ENCODE results near the gene COL4A3.

Gene COL4A3

GRCh38 chr2:227339098-227339599 lies 174.7 kb downstream of the COL4A3 start:
- DNase-seq, result no peak

- DNase-seq, result peak in 5 of 56 donors; percentile 9 to 22 (median 14)
These were observed 175.7 kb downstream of the COL4A3 start for GRCh38 chr2:227340106-227340505.

GRCh38 chr2:227341553-227341952 lies 177.1 kb downstream of the COL4A3 start:
- no peak for DNase-seq

DNA sequence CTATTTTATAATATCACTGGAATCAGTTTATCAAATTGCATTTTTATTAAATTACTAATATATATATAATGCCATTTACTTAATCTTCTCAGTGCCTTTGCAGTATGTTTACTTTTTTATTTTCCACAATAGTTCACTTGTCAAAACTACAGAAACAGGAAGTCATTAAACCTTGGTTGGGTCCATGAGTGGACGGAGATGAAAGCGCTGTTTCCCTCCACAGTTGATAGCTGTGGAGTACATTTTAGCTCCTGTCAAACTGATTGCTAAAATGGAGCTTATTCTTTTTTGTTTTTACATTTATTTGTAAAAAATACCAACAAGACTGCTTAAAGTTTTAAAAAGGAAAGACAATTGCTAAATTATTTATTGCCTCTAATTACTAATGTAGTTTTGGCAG lies 179.8 kb downstream of the COL4A3 start:
- DNase-seq, result no peak

GRCh38 chr2:227347117-227347516 lies 182.7 kb downstream of the COL4A3 start:
- no peak for DNase-seq

GRCh38 chr2:227348324-227348723 lies 183.9 kb downstream of the COL4A3 start:
- no peak for DNase-seq

DNA sequence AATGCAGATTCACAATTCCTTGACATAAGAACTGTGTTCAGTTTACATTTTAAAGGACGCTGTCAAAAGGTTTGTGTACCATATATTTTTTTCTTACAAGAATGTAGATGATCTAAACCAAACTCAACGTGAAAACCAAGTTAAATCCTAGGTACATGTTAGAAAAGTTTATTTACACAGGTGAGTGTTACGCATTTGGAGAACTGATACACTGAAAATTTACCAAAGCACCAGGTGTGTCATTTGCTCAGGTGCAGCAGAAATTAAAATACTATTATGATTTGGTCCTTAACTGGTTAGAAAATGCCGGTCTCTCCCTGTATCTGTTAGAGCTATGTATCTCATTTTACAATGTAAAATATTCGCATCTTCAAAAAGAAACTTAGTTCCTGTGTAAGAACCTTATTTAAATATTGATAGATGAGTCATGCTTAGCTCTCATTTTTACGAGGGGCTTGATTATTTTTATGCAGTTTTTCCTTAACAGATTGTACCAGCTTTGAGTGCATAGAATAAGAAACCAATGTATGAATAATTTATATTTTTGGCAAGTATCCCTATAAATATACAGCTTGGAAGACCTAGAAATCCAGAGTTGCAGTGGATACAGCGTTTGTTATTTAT lies 185.7 kb downstream of the COL4A3 start:
- DNase-seq, result no peak

DNA sequence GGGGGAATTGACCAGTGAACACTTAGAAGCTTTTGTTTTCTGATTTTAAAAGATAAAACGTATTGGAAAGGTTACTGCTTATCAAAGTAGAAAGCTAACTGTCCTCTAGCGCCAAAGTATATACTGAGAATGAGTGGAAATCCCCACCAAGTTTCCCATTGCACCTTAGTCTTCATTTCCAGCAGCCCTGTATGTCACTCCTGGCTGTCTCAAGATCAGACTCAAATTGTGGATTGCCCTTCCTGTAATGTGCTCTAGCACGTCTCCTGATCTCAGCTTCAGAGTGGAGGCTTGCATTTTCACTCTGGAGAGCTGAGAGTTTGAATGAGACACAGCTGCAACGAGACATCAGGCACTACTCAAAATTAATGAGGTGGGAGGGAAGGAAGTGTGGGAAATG lies 187.2 kb downstream of the COL4A3 start:
- no peak for DNase-seq

GRCh38 chr2:227360351-227360750 lies 195.9 kb downstream of the COL4A3 start:
- no peak for DNase-seq

- no peak for DNase-seq
These were observed 199.3 kb downstream of the COL4A3 start for GRCh38 chr2:227363756-227364155.
